MCF 10A (cell line): ENCODE measurements around the gene MIER3. TPM values are rescaled to one million over a fixed set of nuclear protein-coding genes. Genes with fewer than 3 reads are reported as not detected.

Experiments
- Bru-seq: library from RNA; stranded (reverse); fragments of 400-500 nt; gene quantifications from one replicate; lab custom pipeline; 2021; lab: Mats Ljungman, UMichigan
- BruChase-seq, 2 experiments: library from RNA; stranded (reverse); fragments of 400-500 nt; gene quantifications; one replicate each; lab custom pipeline; 2021; lab: Mats Ljungman, UMichigan
- BruUV-seq: library from RNA; stranded (reverse); fragments of 400-500 nt; replicated peaks from 2 replicates; lab custom pipeline; 2021; lab: Mats Ljungman, UMichigan
- CTCF ChIA-PET: fragments of 300-600 bp; sonication (Branson Sonifier 250); formaldehyde crosslinking; extraction: SDS; loops from one replicate; lab custom pipeline; 2021; ENCODE audit warnings: antibody characterized with exemption, inconsistent platforms; lab: Yijun Ruan, JAX
- POLR2A ChIA-PET: fragments of 300-600, 350-650 bp; sonication (Branson Sonifier 250); formaldehyde crosslinking; extraction: SDS; loops from one replicate; lab custom pipeline; 2020; ENCODE audit warnings: antibody characterized with exemption, inconsistent platforms; lab: Yijun Ruan, JAX
- DNase-seq: peaks from one replicate; pipeline ENCODE4 v3.0.0-alpha.2; 2018; ENCODE audit not compliant: unreplicated experiment
- H3K27ac Mint-ChIP-seq: one replicate; pipeline ENCODE4 v1.8.0; 2022; ENCODE audit warnings: mild to moderate bottlenecking, low read depth, mixed read lengths; ENCODE audit not compliant: unreplicated experiment
- H3K27me3 Mint-ChIP-seq: one replicate; pipeline ENCODE4 v1.8.0; 2022; ENCODE audit warnings: mixed read lengths; ENCODE audit not compliant: insufficient read depth, unreplicated experiment
- H3K36me3 Mint-ChIP-seq: one replicate; pipeline ENCODE4 v1.8.0; 2022; ENCODE audit warnings: mild to moderate bottlenecking, moderate library complexity, mixed read lengths; ENCODE audit not compliant: insufficient read depth, unreplicated experiment
- H3K4me1 Mint-ChIP-seq: one replicate; pipeline ENCODE4 v1.8.0; 2022; ENCODE audit warnings: mixed read lengths; ENCODE audit not compliant: insufficient read depth, unreplicated experiment
- H3K4me3 Mint-ChIP-seq: one replicate; pipeline ENCODE4 v1.8.0; 2022; ENCODE audit warnings: mild to moderate bottlenecking, moderate library complexity, mixed read lengths; ENCODE audit not compliant: unreplicated experiment
- H3K9me3 Mint-ChIP-seq: one replicate; pipeline ENCODE4 v1.8.0; 2022; ENCODE audit warnings: mixed read lengths; ENCODE audit not compliant: unreplicated experiment
- CTCF ChIP-seq: fragments of 200-600 bp; IDR thresholded peaks from one replicate; pipeline ENCODE4 v1.8.0; 2022; ENCODE audit warnings: antibody characterized with exemption, mild to moderate bottlenecking; ENCODE audit not compliant: unreplicated experiment
- intact Hi-C: fragments of 100-400 bp; cut with micrococcal nuclease; formaldehyde crosslinking; loops from 2 replicates; pipeline ENCODE4 v1.14.1; 2022
- long read RNA-seq: library from polyadenylated mRNA; stranded (forward); transcript quantifications from one replicate; pipeline ENCODE4 v2.0.0, GENCODE V29; 2022
- total RNA-seq: library from RNA; stranded (reverse); gene quantifications from 2 replicates; pipeline ENCODE4 v1.2.3, GENCODE V29; 2022

The MIER3 gene, protein sequence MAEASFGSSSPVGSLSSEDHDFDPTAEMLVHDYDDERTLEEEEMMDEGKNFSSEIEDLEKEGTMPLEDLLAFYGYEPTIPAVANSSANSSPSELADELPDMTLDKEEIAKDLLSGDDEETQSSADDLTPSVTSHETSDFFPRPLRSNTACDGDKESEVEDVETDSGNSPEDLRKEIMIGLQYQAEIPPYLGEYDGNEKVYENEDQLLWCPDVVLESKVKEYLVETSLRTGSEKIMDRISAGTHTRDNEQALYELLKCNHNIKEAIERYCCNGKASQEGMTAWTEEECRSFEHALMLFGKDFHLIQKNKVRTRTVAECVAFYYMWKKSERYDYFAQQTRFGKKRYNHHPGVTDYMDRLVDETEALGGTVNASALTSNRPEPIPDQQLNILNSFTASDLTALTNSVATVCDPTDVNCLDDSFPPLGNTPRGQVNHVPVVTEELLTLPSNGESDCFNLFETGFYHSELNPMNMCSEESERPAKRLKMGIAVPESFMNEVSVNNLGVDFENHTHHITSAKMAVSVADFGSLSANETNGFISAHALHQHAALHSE
- 17.8 and 25.0 TPM in 2 replicates for total RNA-seq
- Bru-seq, nascent RNA = percentile 84 among the genes with signal in this experiment
- BruChase-seq, experiment 1, labeled RNA remaining after a 6-hour chase = percentile 75 among the genes with signal in this experiment
- BruChase-seq, experiment 2, labeled RNA remaining after a 2-hour chase = percentile 91 among the genes with signal in this experiment
- long read RNA-seq, partial matches to known transcripts = 5 of 10 reads
- long read RNA-seq, other reads (novel, unspliced or antisense) = 5 of 10 reads

- TF ChIP-seq CTCF = no peak
- Mint-ChIP-seq H3K36me3 (peaks cover 22% of the 10 kb centered on the region), H3K4me1 (peaks cover 14% of the 10 kb centered on the region), H3K27ac (peak within 1 kb of the TSS; percentile 56), H3K27me3 (peaks cover 13% of the 10 kb centered on the region), H3K4me3 (peak within 1 kb of the TSS; percentile 88), H3K9me3 (no peaks in the 10 kb centered on the region)
- DNase-seq = peak; percentile 73
- BruUV-seq = no TSS peak
- intact Hi-C loops = loop anchor here (1.0 to 2.0 kb wide), 3 partner anchors 130 to 269 kb away; no protein-coding TSS in a partner anchor
- CTCF ChIA-PET = no interaction called here
- POLR2A ChIA-PET = no interaction called here
These were observed at the start of gene MIER3 for GRCh38 chr5:56951946-56952691. Gene MIER3, minus strand, starts transcription at chr5:56952123. Its CDS starts 21 bp downstream, at chr5:56952102.

DNA sequence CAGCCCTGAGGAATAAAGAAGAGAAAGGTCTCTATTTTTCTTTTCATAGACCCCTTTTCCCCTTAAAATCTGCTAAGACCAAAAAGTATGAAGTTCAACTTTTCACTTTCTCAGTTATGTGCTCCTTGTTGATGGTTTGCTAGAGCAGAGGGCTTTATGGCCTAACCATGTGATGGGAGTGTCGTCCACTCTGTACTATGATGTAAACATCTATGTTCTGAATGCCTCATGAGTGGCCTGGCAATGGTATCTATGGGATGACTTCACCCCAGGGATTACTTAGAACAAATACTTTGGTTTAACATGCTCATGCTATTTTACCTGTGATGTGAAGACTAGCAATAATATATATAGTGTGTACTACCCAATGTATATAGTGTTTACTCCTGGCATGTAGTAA lies 43.7 kb upstream of the MIER3 start:
- BruUV-seq = no TSS peak
- no peak for TF ChIP-seq CTCF
- ChIA-PET CTCF (interaction anchor here (0.6 to 1.4 kb wide), 5 partner anchors 8 to 97 kb away, joined by 3 to 7 read pairs (median 3); no protein-coding TSS in a partner anchor), POLR2A (interaction anchor here (0.9 kb wide), 1 partner anchor 45 kb away, joined by 3 read pairs; no protein-coding TSS in a partner anchor)
- Mint-ChIP-seq H3K27me3 (peaks cover 6% of the 10 kb centered on the region), H3K4me1 (no peaks in the 10 kb centered on the region), H3K4me3 (no peak overlapping the region), H3K27ac (no peak overlapping the region), H3K9me3 (no peaks in the 10 kb centered on the region), H3K36me3 (no peaks in the 10 kb centered on the region)
- no peak for DNase-seq
- intact Hi-C loops = no loop called here

GRCh38 chr5:56993241-56993640 lies 41.3 kb upstream of the MIER3 start:
- Mint-ChIP-seq H3K27ac (no peak overlapping the region), H3K36me3 (no peaks in the 10 kb centered on the region), H3K9me3 (no peaks in the 10 kb centered on the region), H3K27me3 (no peaks in the 10 kb centered on the region), H3K4me3 (no peak overlapping the region), H3K4me1 (no peaks in the 10 kb centered on the region)
- no TSS peak for BruUV-seq
- peak; percentile 13 for DNase-seq
- intact Hi-C loops = no loop called here
- POLR2A ChIA-PET = interaction anchor here (0.7 kb wide), 1 partner anchor 222 kb away, joined by 3 read pairs; no protein-coding TSS in a partner anchor
- no peak for TF ChIP-seq CTCF
- CTCF ChIA-PET = interaction anchor here (0.6 to 1.1 kb wide), 3 partner anchors 92 to 145 kb away, joined by 3 to 7 read pairs (median 4); no protein-coding TSS in a partner anchor
